GM23338 (cell line): ENCODE data around the gene CHD2. TPM values are rescaled to one million over a fixed set of nuclear protein-coding genes. Genes with fewer than 3 reads are reported as not detected.

Experiments used
- ATAC-seq: fragments of 200-7000 bp; cut with Tn5 transposase; 3 replicates; pipeline ENCODE4 v1.9.1; 2020
- DNase-seq: peaks from one replicate; pipeline ENCODE4 v3.0.0-alpha.2; 2015; ENCODE audit warnings: low spot score
- H2AFZ ChIP-seq: fragments of 200-600 bp; sonication (generic); 2 replicates; pipeline ENCODE4 v1.8.0; 2016; ENCODE audit warnings: antibody characterized with exemption, mild to moderate bottlenecking, moderate library complexity
- H3F3A ChIP-seq: fragments of 200-600 bp; sonication (generic); replicated peaks from 2 replicates; pipeline ENCODE4 v1.8.0; 2017; ENCODE audit warnings: antibody characterized with exemption, mixed run types, low read depth
- H3K27ac ChIP-seq: fragments of 200-600 bp; sonication (generic); 2 replicates; pipeline ENCODE4 v1.6.1; 2016; ENCODE audit warnings: low read depth
- H3K27me3 ChIP-seq: fragments of 200-600 bp; sonication (generic); 2 replicates; pipeline ENCODE4 v1.8.0; 2016; ENCODE audit warnings: mild to moderate bottlenecking, mixed run types, moderate library complexity; ENCODE audit not compliant: insufficient read depth
- H3K36me3 ChIP-seq: fragments of 200-600 bp; sonication (generic); 2 replicates; pipeline ENCODE4 v1.8.0; 2016; ENCODE audit warnings: mild to moderate bottlenecking; ENCODE audit not compliant: insufficient read depth
- H3K4me1 ChIP-seq: fragments of 200-600 bp; sonication (generic); 2 replicates; pipeline ENCODE4 v1.8.0; 2016; ENCODE audit warnings: mild to moderate bottlenecking, moderate library complexity; ENCODE audit not compliant: insufficient read depth
- H3K4me2 ChIP-seq: fragments of 200-600 bp; sonication (generic); 2 replicates; pipeline ENCODE4 v1.7.1; 2017; ENCODE audit warnings: mixed run types
- H3K4me3 ChIP-seq: fragments of 200-600 bp; sonication (generic); 2 replicates; pipeline ENCODE4 v1.6.1; 2016; ENCODE audit warnings: mixed run types
- H3K79me2 ChIP-seq: fragments of 200-600 bp; sonication (generic); replicated peaks from 2 replicates; pipeline ENCODE4 v1.8.0; 2017; ENCODE audit warnings: mild to moderate bottlenecking; ENCODE audit not compliant: insufficient read depth
- H3K9me2 ChIP-seq: fragments of 200-600 bp; sonication (generic); 2 replicates; pipeline ENCODE4 v1.8.0; 2017; ENCODE audit not compliant: insufficient read depth
- H4K20me1 ChIP-seq: fragments of 200-600 bp; sonication (generic); replicated peaks from 2 replicates; pipeline ENCODE4 v1.8.0; 2017; ENCODE audit warnings: mild to moderate bottlenecking; ENCODE audit not compliant: insufficient read depth
- H3K27ac Mint-ChIP-seq: 2 replicates; pipeline ENCODE4 v1.8.0; 2020; ENCODE audit warnings: inconsistent platforms, mild to moderate bottlenecking, moderate library complexity, mixed read lengths
- H3K27me3 Mint-ChIP-seq: 3 replicates; pipeline ENCODE4 v1.8.0; 2022; ENCODE audit warnings: low read depth, mild to moderate bottlenecking, moderate library complexity, mixed read lengths, inconsistent platforms; ENCODE audit not compliant: insufficient read depth, poor library complexity
- H3K36me3 Mint-ChIP-seq: 3 replicates; pipeline ENCODE4 v1.8.0; 2021; ENCODE audit warnings: low read depth, mild to moderate bottlenecking, inconsistent platforms, moderate library complexity, mixed read lengths
- H3K4me1 Mint-ChIP-seq: 3 replicates; pipeline ENCODE4 v1.8.0; 2020; ENCODE audit warnings: mild to moderate bottlenecking, inconsistent platforms, mixed read lengths
- H3K4me3 Mint-ChIP-seq: 3 replicates; pipeline ENCODE4 v1.8.0; 2021; ENCODE audit warnings: moderate library complexity, mild to moderate bottlenecking, inconsistent platforms, mixed read lengths
- H3K9me3 Mint-ChIP-seq: 3 replicates; pipeline ENCODE4 v1.8.0; 2020; ENCODE audit warnings: moderate library complexity, mild to moderate bottlenecking, inconsistent platforms, mixed read lengths
- CREB1 ChIP-seq: fragments of 250-450 bp; sonication (Bioruptor Pico); IDR thresholded peaks from 2 replicates; pipeline ENCODE4 v1.5.0; 2020; ENCODE audit warnings: low read depth, mild to moderate bottlenecking, moderate library complexity
- CTCF ChIP-seq, 2 experiments: fragments of 200-600 bp in 1 of 2; sonication (generic) in 1 of 2; conservative IDR thresholded peaks; 2 replicates each; pipeline versions ENCODE4 v1.5.1 to v1.6.1; 2016 to 2017; ENCODE audit warnings: antibody characterized with exemption in 2 of 2, low read depth in 2 of 2, mild to moderate bottlenecking in 2 of 2, moderate library complexity in 1 of 2
- JUNB ChIP-seq: IDR thresholded peaks from one replicate; pipeline ENCODE4 v1.6.1; 2016; ENCODE audit warnings: antibody characterized with exemption; ENCODE audit not compliant: unreplicated experiment
- NANOG ChIP-seq: IDR thresholded peaks from 2 replicates; pipeline ENCODE4 v1.6.1; 2016; ENCODE audit warnings: antibody characterized with exemption, borderline replicate concordance
- POLR2AphosphoS5 ChIP-seq: IDR thresholded peaks from 2 replicates; pipeline ENCODE4 v1.6.1; 2016; ENCODE audit warnings: antibody characterized with exemption, low read depth
- STAT1 ChIP-seq: IDR thresholded peaks from one replicate; pipeline ENCODE4 v1.6.1; 2016; ENCODE audit warnings: antibody characterized with exemption; ENCODE audit not compliant: unreplicated experiment
- ZNF114 ChIP-seq: fragments of 250-450 bp; sonication (Bioruptor Pico); IDR thresholded peaks from 2 replicates; pipeline ENCODE4 v1.5.0; 2020; ENCODE audit warnings: mild to moderate bottlenecking, moderate library complexity
- ZNF331 ChIP-seq: fragments of 250-450 bp; sonication (Bioruptor Pico); IDR thresholded peaks from 2 replicates; pipeline ENCODE4 v1.5.0; 2020; ENCODE audit warnings: low read depth, mild to moderate bottlenecking, moderate library complexity
- ZNF462 ChIP-seq: fragments of 250-450 bp; sonication (Bioruptor Pico); IDR thresholded peaks from 2 replicates; pipeline ENCODE4 v1.5.0; 2020; ENCODE audit warnings: mild to moderate bottlenecking, moderate library complexity
- polyA plus RNA-seq: library from polyadenylated mRNA; unstranded; fragments of >200 nt; fragmentation: Nextera tagmentation; extraction: Ambion mirVana; gene quantifications from 2 replicates; pipeline ENCODE4 v1.2.1, GENCODE V29; 2016
- total RNA-seq: library from RNA; depleted of rRNA; stranded (reverse); fragments of >200 nt; shearing (Covaris generic); gene quantifications from 2 replicates; pipeline ENCODE4 v1.2.3, GENCODE V29; 2014
- TF ChIP-seq, protein P1 (sequence below): IDR thresholded peaks from one replicate; pipeline ENCODE4 v1.6.1; 2018; ENCODE audit warnings: antibody characterized with exemption; ENCODE audit not compliant: unreplicated experiment

CHD2 gene
- total and polyA plus RNA-seq, 2 experiments from 2014 or later = 119 to 130 TPM

DNA sequence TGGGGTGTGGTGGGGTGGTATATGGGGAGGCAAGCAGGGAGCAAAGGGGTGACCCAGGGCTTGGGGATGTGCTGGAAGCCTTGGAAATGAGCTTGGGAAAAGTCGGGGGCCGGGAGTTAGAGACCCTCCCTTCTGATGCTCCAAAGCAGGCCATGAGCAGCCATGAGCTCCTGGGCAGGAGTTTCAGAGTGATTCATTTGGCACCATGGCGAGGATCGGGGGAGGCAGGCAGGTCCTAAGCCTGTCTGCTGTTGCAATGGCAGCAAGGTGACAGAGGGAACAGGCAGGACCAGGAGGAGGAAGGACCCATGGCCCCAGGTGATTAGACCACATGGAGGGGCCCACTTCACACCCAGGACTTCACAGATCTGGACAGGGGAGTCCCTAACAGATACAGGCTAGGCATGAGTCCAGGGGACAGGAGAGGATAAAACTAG, 167.5 kb downstream of the CHD2 start (continued):
- no peak for TF ChIP-seq ZNF462 (CRISPR knock-in tag)
- TF ChIP-seq POLR2AphosphoS5 = no peak
- no peak for TF ChIP-seq CTCF (conservative IDR thresholded peaks at IDR 0.05; ENCODE audit: low read depth in 2 of 2)
- no peak for TF ChIP-seq ZNF114 (CRISPR knock-in tag)
- TF ChIP-seq ZNF331 (CRISPR knock-in tag) = no peak
- TF ChIP-seq STAT1 = no peak

DNA sequence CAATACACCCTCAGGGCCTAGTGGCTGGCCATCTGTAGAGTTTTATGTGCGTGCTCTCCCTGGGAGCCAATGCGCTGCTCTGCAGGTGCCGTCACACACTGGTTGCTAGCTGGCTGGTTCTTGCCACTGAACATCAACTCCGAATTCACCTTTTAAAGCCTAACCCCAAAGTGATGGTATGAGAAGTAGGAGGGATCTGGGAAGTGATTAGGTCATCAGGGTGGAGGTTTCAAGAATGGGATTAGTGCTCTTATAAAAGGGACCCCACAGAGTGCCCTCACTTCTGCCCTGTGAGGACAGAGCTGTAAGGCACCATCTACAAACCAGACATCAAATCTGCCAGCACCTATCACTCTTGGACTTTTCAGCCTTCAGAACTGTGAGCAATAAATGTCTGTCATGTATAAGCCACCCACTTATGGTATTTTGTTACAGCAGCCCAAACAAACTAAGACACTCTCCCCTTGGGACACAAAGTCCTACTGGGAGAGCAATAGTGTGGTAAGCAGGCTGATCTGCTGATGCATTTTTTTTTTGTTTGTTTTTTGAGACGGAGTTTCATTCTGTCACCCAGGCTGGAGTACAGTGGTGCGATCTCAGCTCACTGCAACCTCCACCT, 168.6 kb downstream of the CHD2 start:
- Histone ChIP-seq H3K27ac (no peak overlapping the region), H3K9me2 (no peaks in the 10 kb centered on the region), H3K36me3 (0 out of 2 replicates have a peak, but pooled peaks cover 6% of the 10 kb centered on the region), H3K27me3 (peaks cover 5% of the 10 kb centered on the region; the same call in 1 of the 2 replicates), H3K79me2 (peaks cover 91% of the 10 kb centered on the region), H3K4me3 (no peak overlapping the region), H3K4me2 (no peak overlapping the region), H3K4me1 (peaks cover 56% of the 10 kb centered on the region), H2AFZ (no peak overlapping the region), H4K20me1 (peaks cover 39% of the 10 kb centered on the region), H3F3A (peaks cover 4% of the 10 kb centered on the region; the same call in 1 of the 2 replicates)
- H3K27me3 Mint-ChIP-seq = peaks cover 16% of the 10 kb centered on the region
- no peak overlapping the region for H3K27ac Mint-ChIP-seq
- DNase-seq (no peak), ATAC-seq (no peak)
- TF ChIP-seq JUNB (no peak), NANOG (no peak), CREB1 (CRISPR knock-in tag) (no peak), CTCF (conservative IDR thresholded peaks at IDR 0.05; ENCODE audit: low read depth in 2 of 2) (no peak), ZNF114 (CRISPR knock-in tag) (no peak)
- TF ChIP-seq, protein P1, sequence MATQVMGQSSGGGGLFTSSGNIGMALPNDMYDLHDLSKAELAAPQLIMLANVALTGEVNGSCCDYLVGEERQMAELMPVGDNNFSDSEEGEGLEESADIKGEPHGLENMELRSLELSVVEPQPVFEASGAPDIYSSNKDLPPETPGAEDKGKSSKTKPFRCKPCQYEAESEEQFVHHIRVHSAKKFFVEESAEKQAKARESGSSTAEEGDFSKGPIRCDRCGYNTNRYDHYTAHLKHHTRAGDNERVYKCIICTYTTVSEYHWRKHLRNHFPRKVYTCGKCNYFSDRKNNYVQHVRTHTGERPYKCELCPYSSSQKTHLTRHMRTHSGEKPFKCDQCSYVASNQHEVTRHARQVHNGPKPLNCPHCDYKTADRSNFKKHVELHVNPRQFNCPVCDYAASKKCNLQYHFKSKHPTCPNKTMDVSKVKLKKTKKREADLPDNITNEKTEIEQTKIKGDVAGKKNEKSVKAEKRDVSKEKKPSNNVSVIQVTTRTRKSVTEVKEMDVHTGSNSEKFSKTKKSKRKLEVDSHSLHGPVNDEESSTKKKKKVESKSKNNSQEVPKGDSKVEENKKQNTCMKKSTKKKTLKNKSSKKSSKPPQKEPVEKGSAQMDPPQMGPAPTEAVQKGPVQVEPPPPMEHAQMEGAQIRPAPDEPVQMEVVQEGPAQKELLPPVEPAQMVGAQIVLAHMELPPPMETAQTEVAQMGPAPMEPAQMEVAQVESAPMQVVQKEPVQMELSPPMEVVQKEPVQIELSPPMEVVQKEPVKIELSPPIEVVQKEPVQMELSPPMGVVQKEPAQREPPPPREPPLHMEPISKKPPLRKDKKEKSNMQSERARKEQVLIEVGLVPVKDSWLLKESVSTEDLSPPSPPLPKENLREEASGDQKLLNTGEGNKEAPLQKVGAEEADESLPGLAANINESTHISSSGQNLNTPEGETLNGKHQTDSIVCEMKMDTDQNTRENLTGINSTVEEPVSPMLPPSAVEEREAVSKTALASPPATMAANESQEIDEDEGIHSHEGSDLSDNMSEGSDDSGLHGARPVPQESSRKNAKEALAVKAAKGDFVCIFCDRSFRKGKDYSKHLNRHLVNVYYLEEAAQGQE = no peak
- H3K36me3 Mint-ChIP-seq = peaks cover 59% of the 10 kb centered on the region
- H3K4me1 Mint-ChIP-seq = peaks cover 72% of the 10 kb centered on the region
- H3K9me3 Mint-ChIP-seq = no peaks in the 10 kb centered on the region
- no peak overlapping the region for H3K4me3 Mint-ChIP-seq
